GM18870 (cell line): ENCODE measurements around the gene ADAM22.
"Not testable (repeated sequence)": the region's sequence is repeated elsewhere in the genome, so short reads cannot be mapped to it uniquely, and the experiment has no call there.

Experiments
- ATAC-seq: cut with Tn5 transposase; IDR thresholded peaks from one replicate; pipeline ENCODE4 v1.9.1; 2021; ENCODE audit warnings: moderate library complexity; ENCODE audit not compliant: unreplicated experiment

Gene ADAM22, protein sequence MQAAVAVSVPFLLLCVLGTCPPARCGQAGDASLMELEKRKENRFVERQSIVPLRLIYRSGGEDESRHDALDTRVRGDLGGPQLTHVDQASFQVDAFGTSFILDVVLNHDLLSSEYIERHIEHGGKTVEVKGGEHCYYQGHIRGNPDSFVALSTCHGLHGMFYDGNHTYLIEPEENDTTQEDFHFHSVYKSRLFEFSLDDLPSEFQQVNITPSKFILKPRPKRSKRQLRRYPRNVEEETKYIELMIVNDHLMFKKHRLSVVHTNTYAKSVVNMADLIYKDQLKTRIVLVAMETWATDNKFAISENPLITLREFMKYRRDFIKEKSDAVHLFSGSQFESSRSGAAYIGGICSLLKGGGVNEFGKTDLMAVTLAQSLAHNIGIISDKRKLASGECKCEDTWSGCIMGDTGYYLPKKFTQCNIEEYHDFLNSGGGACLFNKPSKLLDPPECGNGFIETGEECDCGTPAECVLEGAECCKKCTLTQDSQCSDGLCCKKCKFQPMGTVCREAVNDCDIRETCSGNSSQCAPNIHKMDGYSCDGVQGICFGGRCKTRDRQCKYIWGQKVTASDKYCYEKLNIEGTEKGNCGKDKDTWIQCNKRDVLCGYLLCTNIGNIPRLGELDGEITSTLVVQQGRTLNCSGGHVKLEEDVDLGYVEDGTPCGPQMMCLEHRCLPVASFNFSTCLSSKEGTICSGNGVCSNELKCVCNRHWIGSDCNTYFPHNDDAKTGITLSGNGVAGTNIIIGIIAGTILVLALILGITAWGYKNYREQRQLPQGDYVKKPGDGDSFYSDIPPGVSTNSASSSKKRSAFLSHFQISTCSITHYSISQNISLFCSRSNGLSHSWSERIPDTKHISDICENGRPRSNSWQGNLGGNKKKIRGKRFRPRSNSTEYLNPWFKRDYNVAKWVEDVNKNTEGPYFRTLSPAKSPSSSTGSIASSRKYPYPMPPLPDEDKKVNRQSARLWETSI

DNA sequence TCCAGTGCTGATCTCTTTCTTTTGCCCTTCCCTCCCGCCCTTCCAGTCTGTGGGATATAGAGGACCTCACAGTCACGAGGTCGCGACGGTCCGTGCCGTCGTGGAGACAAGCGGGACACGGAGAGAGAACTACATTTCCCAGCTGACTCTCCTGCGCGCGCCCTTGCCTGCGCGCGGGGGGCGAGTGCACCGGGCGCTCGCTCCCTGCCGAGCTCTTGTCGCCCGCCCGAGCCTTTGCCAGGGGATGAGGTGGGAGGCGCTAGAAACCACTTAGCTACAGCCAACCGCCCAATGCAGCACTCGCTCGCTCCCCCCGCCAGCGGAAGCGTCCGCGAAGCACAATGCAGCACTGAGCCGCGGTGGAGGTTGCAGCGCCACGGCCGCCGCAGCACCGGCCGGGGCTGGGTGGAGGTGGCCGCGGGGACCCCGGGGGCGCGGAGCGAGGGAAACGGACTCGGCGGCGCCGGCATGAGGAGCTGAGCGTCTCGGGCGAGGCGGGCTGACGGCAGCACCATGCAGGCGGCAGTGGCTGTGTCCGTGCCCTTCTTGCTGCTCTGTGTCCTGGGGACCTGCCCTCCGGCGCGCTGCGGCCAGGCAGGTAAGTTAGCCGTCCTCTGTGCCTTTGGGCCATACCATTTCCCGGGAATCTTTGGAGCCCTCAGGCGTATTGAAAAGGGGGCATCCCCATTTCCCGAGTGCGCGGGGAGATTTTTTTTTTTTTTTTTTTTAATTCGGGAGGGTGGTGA, at the start of gene ADAM22:
Gene ADAM22, plus strand, starts transcription at position 299 of the 746 bp plus-strand sequence. Its CDS starts 215 bp downstream, at position 514.
- ATAC-seq, result peak; percentile 94

DNA sequence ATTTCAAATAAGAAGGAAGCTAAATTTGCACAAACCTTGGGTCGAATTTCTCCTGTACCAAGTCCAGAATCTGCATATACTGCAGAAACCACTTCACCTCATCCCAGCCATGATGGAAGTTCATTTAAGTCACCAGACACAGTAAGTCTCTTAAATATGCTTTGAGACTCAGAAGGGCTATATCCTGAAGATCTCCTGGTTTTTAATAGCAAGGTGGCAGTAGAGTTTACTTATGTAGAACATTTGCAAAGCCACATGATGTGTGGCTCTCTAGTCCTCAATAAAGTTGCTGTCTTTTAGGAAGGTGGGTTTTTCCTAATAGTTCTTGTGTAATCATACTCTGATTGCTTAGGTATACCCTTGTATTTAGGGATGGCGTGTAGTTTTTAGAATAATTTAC, 49.0 kb upstream of the ADAM22 start:
- ATAC-seq, result no peak

DNA sequence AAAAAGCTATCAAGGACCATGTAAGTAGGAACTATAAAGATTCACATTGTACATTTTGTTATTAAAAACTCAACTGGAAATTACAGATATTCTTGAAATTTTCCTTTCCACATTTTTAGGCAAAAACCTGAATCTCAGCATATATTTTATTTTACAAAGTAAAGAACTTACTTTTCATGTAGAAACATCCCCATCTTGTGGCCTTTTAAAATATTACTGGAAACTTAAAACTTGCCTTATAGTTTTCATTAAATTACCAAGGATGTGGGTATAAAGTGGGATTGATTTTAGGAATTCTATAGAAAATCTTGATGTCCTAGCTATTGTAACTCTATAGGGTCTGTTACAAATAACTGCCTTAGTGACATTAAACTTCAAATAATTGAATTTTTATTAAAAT, 47.2 kb upstream of the ADAM22 start:
- no peak for ATAC-seq

DNA sequence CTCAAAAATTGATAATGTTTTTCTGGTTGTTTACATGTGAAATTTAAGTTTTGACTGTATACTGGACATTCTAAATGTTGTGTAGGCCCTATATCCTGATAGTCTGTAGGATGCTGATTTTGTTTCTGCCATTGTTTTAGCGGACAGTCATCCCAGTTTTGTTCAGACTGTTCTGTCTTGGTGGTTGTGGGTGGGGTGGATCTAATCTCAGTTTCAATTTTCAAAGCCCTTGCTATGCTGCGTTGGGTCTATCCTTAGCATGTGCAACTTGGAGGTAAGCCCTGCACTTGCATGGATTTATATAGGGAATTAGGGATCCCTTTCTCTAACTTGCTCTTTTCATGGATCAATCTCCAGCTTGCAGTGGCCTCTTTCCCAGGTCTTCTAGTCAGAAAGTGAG, 38.7 kb upstream of the ADAM22 start:
- ATAC-seq, result no peak

DNA sequence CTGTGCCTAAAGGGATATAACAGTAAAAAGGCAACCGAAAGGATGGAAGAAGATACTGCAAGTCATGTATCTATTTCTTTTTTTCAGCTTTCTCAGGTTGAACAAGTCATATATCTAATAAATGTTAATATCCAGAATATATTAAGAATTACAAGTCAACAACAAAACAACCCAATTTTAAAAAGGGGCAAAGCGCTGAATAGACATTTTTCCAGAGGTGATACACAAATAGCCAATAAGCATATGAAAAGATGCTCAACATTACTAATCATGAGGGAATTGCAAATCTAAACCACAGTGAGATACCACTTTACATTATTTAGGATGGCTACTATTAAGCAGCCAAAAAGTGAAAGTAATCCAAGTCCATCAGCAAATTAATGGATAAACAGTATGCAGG, 34.8 kb upstream of the ADAM22 start:
- no peak for ATAC-seq

DNA sequence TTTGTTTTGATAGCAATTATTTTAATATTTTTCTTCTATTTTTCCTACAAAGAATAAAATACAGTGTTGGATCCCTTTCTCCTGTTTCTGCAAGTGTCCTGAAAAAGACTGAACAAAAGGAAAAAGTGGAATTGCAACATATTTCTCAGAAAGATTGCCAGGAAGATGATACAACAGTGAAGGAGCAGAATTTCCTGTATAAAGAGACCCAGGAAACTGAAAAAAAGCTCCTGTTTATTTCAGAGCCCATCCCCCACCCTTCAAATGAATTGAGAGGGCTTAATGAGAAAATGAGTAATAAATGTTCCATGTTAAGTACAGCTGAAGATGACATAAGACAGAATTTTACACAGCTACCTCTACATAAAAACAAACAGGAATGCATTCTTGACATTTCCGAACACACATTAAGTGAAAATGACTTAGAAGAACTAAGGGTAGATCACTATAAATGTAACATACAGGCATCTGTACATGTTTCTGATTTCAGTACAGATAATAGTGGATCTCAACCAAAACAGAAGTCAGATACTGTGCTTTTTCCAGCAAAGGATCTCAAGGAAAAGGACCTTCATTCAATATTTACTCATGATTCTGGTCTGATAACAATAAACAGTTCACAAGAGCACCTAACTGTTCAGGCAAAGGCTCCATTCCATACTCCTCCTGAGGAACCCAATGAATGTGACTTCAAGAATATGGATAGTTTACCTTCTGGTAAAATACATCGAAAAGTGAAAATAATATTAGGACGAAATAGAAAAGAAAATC, 26.7 kb upstream of the ADAM22 start:
- not testable (repeated sequence) for ATAC-seq

DNA sequence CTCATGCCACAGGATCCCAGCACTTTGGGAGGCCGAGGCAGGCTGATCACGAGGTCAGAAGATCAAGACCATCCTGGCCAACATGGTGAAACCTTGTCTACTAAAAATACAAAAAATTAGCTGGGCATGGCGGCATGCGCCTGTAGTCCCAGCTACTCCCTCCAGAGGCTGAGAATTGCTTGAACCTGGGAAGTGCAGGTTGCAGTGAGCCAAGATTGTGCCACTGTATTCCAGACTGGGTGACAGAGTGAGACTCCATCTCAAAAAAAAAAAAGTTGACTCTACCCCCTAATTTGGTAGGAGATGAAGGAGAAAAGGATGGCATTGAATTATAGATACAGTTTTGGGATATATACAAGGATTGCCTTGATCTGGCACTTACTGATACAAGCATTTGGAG, 25.2 kb upstream of the ADAM22 start:
- ATAC-seq, result not testable (repeated sequence)

DNA sequence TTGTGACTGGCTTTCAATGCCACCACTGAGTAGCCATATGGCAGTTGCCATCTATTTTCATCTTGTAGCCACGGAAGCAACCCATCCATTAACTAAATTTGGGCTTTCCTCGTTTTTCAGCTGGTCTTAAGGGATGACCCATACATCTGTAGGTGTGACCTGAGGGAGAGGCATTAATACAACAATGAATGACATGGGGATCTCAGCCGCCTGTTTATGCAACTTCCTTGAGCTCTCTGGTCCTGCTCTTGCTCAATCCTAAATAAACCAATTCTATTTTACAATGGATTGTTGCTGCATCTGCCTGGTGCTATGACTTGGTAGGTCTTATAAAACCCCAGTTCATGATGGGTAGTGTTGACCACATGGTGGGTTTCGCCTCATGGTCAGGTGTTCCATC, 21.9 kb upstream of the ADAM22 start:
- no peak for ATAC-seq

DNA sequence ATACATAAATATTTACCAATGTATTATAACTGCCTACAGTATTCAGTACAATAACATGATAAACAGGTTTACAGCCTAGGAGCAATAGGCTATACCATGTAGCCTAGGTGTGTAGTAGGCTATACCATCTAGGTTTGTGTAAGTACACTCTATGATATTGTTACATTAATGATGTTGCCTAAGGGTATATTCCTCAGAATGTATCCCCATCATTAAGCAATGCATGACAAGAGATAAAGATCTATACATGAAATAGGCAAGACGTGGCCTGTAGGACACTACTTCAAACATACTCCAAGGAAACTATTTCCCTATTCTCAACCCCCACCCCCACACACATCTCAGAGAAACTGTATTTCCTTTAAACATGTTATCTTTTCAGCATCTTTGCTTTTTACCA, 15.3 kb upstream of the ADAM22 start:
- ATAC-seq, result no peak

DNA sequence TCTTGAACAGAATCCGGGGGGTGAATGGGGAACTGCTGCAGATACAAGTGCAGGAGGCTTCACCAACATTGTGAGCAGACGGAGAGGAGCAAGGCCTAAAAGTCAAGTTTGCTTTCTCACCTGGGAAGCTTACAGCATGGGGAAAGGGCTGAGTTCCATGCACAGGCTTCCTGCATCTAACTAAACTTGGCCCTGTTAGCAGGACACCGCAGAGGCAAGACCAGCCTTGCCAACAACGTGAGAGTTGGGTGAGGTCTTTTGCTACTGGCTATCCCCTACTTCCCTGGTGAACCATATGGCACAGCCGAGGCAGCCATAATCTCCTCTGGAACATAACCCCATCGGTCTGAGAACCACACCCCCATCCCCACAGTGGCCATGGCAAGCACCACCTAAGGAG, 14.2 kb upstream of the ADAM22 start:
- ATAC-seq, result no peak

DNA sequence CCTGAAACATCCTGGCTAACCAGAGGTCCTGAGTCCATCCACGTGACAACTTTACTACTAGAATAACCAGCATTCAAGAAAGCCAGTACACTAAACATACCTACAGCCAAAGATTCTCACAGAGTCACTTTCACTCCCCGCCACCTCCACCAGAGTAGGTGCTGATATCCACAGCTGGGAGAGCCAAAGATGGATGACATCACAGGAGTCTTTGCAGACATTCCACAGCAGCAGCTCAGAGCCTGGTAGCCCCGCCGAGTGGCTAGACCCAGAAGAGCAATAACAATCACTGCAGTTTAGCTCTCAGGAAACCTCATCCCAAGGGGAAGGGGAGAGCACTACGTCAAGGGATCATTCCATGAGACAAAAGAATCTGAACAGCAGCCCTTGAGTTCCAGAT, 13.5 kb upstream of the ADAM22 start:
- ATAC-seq, result no peak

DNA sequence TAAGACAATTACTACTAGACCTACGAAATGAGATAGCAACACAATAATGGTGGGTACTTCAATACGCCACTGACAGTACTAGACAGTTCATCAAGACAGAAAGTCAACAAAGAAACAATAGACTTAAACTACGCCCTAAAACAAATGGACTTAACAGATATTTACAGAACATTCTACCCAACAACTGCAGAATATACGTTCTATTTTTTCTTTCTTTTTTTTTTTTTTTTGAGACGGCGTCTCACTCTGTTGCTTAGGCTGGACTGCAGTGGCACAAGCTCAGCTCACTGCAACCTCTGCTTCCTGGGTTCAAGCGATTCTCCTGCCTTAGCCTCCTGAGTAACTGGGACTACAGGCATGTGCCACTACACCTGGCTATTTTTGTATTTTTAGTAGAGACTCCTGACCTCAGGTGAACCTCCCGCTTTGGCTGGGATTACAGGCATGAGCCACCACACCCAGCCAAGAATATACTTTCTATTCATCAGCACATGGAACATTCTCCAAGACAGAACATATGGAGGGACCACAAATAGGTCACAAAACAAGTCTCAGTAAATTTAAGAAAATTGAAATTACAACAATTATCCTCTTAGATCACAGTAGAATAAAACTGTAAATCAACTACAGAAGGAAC, 11.2 kb upstream of the ADAM22 start:
- not testable (repeated sequence) for ATAC-seq

DNA sequence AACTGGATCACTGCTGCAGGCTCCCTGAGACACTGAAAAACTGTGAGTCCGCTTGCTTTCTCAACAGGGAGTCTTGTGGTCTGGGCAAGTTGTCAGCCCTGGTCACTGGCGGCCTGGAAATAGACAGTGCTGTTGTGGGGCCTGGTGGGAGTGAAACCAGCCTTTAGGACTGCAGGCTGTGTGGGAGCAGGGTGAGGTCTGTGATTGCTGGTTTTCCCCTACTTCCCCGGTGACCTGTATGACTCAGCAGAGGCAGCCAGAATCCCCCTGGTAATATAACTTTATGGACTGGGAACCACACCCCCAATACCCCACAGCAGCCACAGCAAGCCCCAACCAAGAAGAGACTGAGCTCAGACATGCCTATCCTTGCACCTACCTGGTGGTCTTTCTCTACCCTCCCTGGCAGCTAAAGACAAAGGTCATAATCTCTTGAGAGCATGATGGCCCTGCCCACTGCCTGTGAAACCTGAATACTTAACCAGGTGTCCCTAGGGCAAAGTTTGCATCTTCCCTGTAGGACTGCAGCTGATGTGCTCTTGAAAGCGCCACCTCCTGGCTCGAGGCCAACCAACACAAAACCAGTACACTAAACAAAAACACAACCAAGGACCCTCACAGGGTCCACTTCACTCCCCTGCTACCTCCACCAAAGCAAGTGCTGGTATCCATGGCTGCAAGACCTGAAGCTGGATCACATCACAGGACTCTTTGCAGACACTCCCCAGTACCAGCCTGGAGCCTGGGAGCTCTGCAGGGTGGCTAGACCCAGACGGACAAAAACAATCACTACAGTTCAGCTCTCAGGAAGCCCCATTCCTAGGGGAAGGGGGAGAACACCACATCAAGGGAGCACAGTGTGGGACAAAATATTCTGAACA, 7.2 kb upstream of the ADAM22 start:
- ATAC-seq, result peak; percentile 97

DNA sequence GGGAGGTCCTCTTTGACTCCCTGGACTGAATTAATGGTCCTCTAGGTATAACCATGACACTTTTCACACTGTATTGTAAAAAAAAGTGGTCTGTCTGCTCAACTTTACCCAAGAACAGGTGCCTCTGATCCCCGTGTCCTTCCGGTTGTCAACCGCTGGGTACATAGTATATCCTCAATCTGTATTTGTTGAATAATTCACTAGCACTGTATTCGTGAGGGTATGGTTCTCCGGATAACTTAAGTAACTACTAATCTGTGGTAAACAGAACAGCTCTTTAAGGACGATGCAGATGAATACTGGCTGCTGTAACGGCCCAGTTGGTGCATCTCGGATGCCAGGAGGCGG, 472 bp upstream of the ADAM22 start:
- ATAC-seq, result peak; percentile 28

DNA sequence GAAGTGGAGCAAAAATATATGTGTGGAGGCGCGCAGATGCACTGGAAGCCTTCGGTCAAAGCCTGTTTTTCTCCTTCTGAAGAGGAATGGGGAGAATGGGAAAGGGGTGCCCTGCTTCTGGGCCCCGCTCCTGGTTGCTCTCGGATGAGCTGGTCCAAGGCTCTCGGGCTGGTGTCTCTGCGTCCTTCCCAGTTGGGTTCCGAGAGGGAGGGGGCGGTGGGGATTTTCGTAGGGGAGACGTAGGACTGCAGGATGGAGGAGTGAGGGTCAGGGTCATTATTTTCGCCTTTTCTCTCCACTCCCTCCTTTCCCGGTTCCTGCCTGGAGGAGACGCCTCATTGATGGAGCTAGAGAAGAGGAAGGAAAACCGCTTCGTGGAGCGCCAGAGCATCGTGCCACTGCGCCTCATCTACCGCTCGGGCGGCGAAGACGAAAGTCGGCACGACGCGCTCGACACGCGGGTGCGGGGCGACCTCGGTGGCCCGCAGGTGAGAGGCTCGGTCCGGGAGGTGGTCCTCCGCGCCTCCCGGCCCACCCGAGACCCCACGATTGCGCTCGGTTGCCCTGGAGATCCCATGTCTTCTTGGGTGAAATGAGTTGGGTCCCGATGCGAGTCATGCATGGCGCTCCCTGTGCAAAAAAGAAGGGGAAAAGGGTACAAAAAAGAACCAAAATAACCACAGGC, 790 bp downstream of the ADAM22 start:
- no peak for ATAC-seq

DNA sequence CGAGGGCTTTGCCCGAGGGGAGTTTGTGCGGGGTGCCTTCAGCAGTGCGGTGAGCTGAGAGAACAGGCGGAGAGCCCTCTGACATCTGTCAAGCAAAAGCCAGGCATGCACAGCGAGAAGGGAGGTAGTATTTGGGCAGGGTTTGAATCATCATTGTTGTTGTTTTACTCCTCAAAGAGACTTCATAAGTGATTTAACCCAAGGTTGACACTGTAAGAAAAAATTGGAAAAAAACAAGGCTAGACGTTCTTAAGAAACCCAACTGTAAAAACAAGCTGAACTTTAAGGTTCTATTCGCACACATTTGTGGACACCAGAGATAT, 1.3 kb downstream of the ADAM22 start:
- ATAC-seq, result no peak

DNA sequence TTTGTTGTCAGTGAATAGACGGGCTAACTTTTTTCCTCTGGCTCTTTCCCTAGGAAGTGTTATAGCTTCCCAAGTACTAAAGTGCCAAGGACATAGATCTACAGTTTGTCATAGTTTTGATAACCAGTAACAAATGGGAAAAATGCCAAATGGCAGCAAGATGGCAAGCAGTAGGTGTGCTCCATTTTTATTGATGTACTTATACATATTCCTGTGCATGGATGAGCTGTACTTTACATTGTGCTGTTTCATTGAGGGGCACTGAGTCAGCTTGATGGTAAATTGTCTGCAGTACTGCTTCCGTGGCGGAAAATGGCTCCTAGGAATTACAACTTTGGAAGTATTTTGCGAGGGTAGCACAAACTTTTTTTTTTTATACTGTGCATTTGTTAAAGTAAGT, 7.1 kb downstream of the ADAM22 start:
- no peak for ATAC-seq

DNA sequence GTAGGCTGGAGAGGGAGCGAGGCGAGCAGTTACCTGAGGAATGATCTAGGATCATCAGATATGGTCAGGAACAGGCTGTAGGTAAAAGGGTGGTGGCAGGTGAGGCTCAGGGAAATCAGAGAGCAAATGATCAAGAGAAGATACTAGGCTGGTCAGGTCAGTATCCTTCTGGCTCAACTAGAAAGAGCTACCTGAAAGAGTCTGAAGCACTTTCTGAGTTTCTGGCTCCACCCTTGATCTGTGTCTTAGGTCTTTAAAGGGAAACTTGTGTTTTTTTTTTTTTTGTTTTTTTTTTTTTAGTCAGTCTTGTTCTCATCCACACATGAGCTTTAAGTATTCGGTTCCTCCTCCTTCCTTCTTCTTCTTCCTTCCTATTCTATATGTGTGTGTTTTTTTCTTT, 10.5 kb downstream of the ADAM22 start:
- peak; percentile 45 for ATAC-seq

DNA sequence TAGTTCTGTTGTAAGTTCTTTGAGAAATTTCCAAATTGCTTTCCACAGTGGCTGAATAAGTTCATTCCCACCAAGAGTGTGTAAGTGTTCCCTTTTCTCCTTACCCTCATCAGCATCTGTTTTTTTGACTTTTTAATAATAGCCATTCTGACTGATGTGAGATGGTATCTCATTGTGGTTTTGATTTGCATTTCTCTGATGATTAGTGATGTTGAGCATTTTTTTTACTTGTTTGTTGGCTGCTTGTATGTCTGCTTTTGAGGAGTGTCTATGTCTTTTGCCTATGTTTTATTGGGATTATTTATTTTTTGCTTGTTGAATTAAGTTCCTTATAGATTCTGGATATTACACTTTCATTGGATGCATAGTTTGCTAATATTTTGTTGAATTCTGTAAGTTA, 11.9 kb downstream of the ADAM22 start:
- ATAC-seq, result not testable (repeated sequence)
